GM23338 (cell line): ENCODE results near the gene SFTPB. TPM values are rescaled to one million over a fixed set of nuclear protein-coding genes. Genes with fewer than 3 reads are reported as not detected.

Source experiments
- ATAC-seq: fragments of 200-7000 bp; cut with Tn5 transposase; 3 replicates; pipeline ENCODE4 v1.9.1; 2020
- DNase-seq: peaks from one replicate; pipeline ENCODE4 v3.0.0-alpha.2; 2015; ENCODE audit warnings: low spot score
- H2AFZ ChIP-seq: fragments of 200-600 bp; sonication (generic); 2 replicates; pipeline ENCODE4 v1.8.0; 2016; ENCODE audit warnings: antibody characterized with exemption, mild to moderate bottlenecking, moderate library complexity
- H3F3A ChIP-seq: fragments of 200-600 bp; sonication (generic); replicated peaks from 2 replicates; pipeline ENCODE4 v1.8.0; 2017; ENCODE audit warnings: antibody characterized with exemption, mixed run types, low read depth
- H3K27ac ChIP-seq: fragments of 200-600 bp; sonication (generic); 2 replicates; pipeline ENCODE4 v1.6.1; 2016; ENCODE audit warnings: low read depth
- H3K27me3 ChIP-seq: fragments of 200-600 bp; sonication (generic); 2 replicates; pipeline ENCODE4 v1.8.0; 2016; ENCODE audit warnings: mild to moderate bottlenecking, mixed run types, moderate library complexity; ENCODE audit not compliant: insufficient read depth
- H3K36me3 ChIP-seq: fragments of 200-600 bp; sonication (generic); 2 replicates; pipeline ENCODE4 v1.8.0; 2016; ENCODE audit warnings: mild to moderate bottlenecking; ENCODE audit not compliant: insufficient read depth
- H3K4me1 ChIP-seq: fragments of 200-600 bp; sonication (generic); 2 replicates; pipeline ENCODE4 v1.8.0; 2016; ENCODE audit warnings: mild to moderate bottlenecking, moderate library complexity; ENCODE audit not compliant: insufficient read depth
- H3K4me2 ChIP-seq: fragments of 200-600 bp; sonication (generic); 2 replicates; pipeline ENCODE4 v1.7.1; 2017; ENCODE audit warnings: mixed run types
- H3K4me3 ChIP-seq: fragments of 200-600 bp; sonication (generic); 2 replicates; pipeline ENCODE4 v1.6.1; 2016; ENCODE audit warnings: mixed run types
- H3K79me2 ChIP-seq: fragments of 200-600 bp; sonication (generic); replicated peaks from 2 replicates; pipeline ENCODE4 v1.8.0; 2017; ENCODE audit warnings: mild to moderate bottlenecking; ENCODE audit not compliant: insufficient read depth
- H3K9me2 ChIP-seq: fragments of 200-600 bp; sonication (generic); 2 replicates; pipeline ENCODE4 v1.8.0; 2017; ENCODE audit not compliant: insufficient read depth
- H4K20me1 ChIP-seq: fragments of 200-600 bp; sonication (generic); replicated peaks from 2 replicates; pipeline ENCODE4 v1.8.0; 2017; ENCODE audit warnings: mild to moderate bottlenecking; ENCODE audit not compliant: insufficient read depth
- H3K27ac Mint-ChIP-seq: 2 replicates; pipeline ENCODE4 v1.8.0; 2020; ENCODE audit warnings: inconsistent platforms, mild to moderate bottlenecking, moderate library complexity, mixed read lengths
- H3K27me3 Mint-ChIP-seq: 3 replicates; pipeline ENCODE4 v1.8.0; 2022; ENCODE audit warnings: low read depth, mild to moderate bottlenecking, moderate library complexity, mixed read lengths, inconsistent platforms; ENCODE audit not compliant: insufficient read depth, poor library complexity
- H3K36me3 Mint-ChIP-seq: 3 replicates; pipeline ENCODE4 v1.8.0; 2021; ENCODE audit warnings: low read depth, mild to moderate bottlenecking, inconsistent platforms, moderate library complexity, mixed read lengths
- H3K4me1 Mint-ChIP-seq: 3 replicates; pipeline ENCODE4 v1.8.0; 2020; ENCODE audit warnings: mild to moderate bottlenecking, inconsistent platforms, mixed read lengths
- H3K4me3 Mint-ChIP-seq: 3 replicates; pipeline ENCODE4 v1.8.0; 2021; ENCODE audit warnings: moderate library complexity, mild to moderate bottlenecking, inconsistent platforms, mixed read lengths
- H3K9me3 Mint-ChIP-seq: 3 replicates; pipeline ENCODE4 v1.8.0; 2020; ENCODE audit warnings: moderate library complexity, mild to moderate bottlenecking, inconsistent platforms, mixed read lengths
- CREB1 ChIP-seq: fragments of 250-450 bp; sonication (Bioruptor Pico); IDR thresholded peaks from 2 replicates; pipeline ENCODE4 v1.5.0; 2020; ENCODE audit warnings: low read depth, mild to moderate bottlenecking, moderate library complexity
- ETS1 ChIP-seq: IDR thresholded peaks from 2 replicates; pipeline ENCODE4 v1.6.1; 2016; ENCODE audit warnings: antibody characterized with exemption
- EZH2 ChIP-seq: fragments of 200-600 bp; sonication (generic); IDR thresholded peaks from one replicate; pipeline ENCODE4 v1.8.0; 2017; ENCODE audit warnings: antibody characterized with exemption, mild to moderate bottlenecking, low read depth; ENCODE audit not compliant: unreplicated experiment
- EZH2phosphoT487 ChIP-seq: fragments of 200-600 bp; sonication (generic); IDR thresholded peaks from one replicate; pipeline ENCODE4 v1.8.1; 2018; ENCODE audit warnings: antibody characterized with exemption; ENCODE audit not compliant: unreplicated experiment
- POLR2AphosphoS5 ChIP-seq: IDR thresholded peaks from 2 replicates; pipeline ENCODE4 v1.6.1; 2016; ENCODE audit warnings: antibody characterized with exemption, low read depth
- ZNF462 ChIP-seq: fragments of 250-450 bp; sonication (Bioruptor Pico); IDR thresholded peaks from 2 replicates; pipeline ENCODE4 v1.5.0; 2020; ENCODE audit warnings: mild to moderate bottlenecking, moderate library complexity
- polyA plus RNA-seq: library from polyadenylated mRNA; unstranded; fragments of >200 nt; fragmentation: Nextera tagmentation; extraction: Ambion mirVana; gene quantifications from 2 replicates; pipeline ENCODE4 v1.2.1, GENCODE V29; 2016
- total RNA-seq: library from RNA; depleted of rRNA; stranded (reverse); fragments of >200 nt; shearing (Covaris generic); gene quantifications from 2 replicates; pipeline ENCODE4 v1.2.3, GENCODE V29; 2014

SFTPB gene
- total and polyA plus RNA-seq, 2 experiments from 2014 or later: 0.06 TPM; not detected in 1

DNA sequence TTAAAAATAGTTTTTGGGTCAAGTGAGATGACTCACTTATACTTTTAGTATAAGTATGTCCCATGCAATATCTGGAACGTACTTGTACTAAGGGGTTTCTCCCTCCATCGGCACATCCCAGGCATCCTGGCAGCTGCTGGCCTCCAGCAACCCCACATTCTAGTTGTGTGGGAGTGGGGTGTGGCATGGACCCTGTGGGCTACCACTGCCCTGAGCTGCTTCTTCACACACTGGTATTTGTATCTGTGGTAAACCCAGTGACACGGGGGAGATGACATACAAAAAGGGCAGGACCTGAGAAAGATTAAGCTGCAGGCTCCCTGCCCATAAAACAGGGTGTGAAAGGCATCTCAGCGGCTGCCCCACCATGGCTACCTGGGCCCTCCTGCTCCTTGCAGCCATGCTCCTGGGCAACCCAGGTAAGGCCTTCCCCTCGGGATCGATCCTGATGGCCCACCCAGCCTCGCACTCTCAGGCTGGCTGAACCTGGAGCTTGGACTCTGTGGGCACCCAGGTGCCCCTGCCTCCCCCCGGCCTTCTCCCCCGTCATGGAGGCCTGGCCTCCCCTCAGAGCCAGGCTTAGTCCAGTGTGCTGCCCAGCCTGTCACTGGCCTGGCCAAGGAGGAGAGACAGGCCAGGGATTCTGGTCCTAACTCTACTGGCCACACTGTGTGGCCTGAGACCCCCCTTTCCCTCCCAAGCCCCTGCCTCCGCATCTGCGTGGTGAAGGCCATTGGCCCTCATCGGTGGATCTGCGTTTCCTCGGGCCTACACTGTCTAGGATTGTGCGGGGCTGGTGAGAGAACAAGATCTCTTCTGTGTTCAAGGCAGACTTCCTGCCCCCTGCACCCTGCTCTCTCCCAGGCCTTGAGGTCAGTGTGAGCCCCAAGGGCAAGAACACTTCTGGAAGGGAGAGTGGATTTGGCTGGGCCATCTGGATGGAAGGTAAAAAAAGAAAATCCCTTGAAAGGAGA, 26.3 kb upstream of the SFTPB start, which contains the start of gene GNLY:
GNLY (plus strand) TSS at position 307 of the 974 bp plus-strand sequence; CDS start at position 368, 61 bp downstream.
- Histone ChIP-seq H3K4me2 (no peak within 1 kb of the TSS), H4K20me1 (no peaks in the 10 kb centered on the region), H3K79me2 (no peaks in the 10 kb centered on the region), H3K27me3 (no peaks in the 10 kb centered on the region), H3K4me3 (no peak within 1 kb of the TSS), H3K4me1 (0 out of 2 replicates have a peak, but pooled peaks cover 2% of the 10 kb centered on the region), H3F3A (no peaks in the 10 kb centered on the region), H3K36me3 (no peaks in the 10 kb centered on the region), H2AFZ (0 out of 2 replicates have a peak within 1 kb of the TSS, but pooled peaks have one; percentile 32), H3K27ac (no peak within 1 kb of the TSS), H3K9me2 (no peaks in the 10 kb centered on the region)
- H3K36me3 Mint-ChIP-seq: no peaks in the 10 kb centered on the region
- H3K4me1 Mint-ChIP-seq: peaks cover 10% of the 10 kb centered on the region
- peaks cover 6% of the 10 kb centered on the region for H3K27me3 Mint-ChIP-seq
- H3K27ac Mint-ChIP-seq: no peak within 1 kb of the TSS
- ATAC-seq (no peak), DNase-seq (no peak)
- H3K4me3 Mint-ChIP-seq: no peak within 1 kb of the TSS
- TF ChIP-seq EZH2 (no peak), EZH2phosphoT487 (no peak), POLR2AphosphoS5 (no peak), ZNF462 (CRISPR knock-in tag) (no peak), ETS1 (no peak), CREB1 (CRISPR knock-in tag) (no peak)
- no peaks in the 10 kb centered on the region; the same call in 2 of the 3 replicates for H3K9me3 Mint-ChIP-seq
